Mammary epithelial cell (primary cell): ENCODE results near the gene LRRC17.

Experiments
- CTCF ChIP-seq, 2 donors: IDR thresholded peaks in 1 of 2; conservative IDR thresholded peaks in 1 of 2; 2 replicates each; pipeline ENCODE4 v1.5.1; 2011 to 2012; ENCODE audit warnings: inconsistent platforms in 2 of 2, low read length in 2 of 2, mild to moderate bottlenecking in 2 of 2, control low read depth in 1 of 2, low read depth in 1 of 2; ENCODE audit not compliant: insufficient read depth in 1 of 2; ENCODE audit errors: extremely low read depth in 1 of 2
- EZH2 ChIP-seq: IDR thresholded peaks from 2 replicates; pipeline ENCODE4 v1.6.1; 2012; ENCODE audit warnings: low read length, inconsistent platforms, borderline replicate concordance

GRCh38 chr7:102918845-102919244, 6.0 kb downstream of the LRRC17 start:
- no peak for TF ChIP-seq CTCF (conservative IDR thresholded peaks at IDR 0.05 in 1 of 2, IDR thresholded peaks at IDR 0.05 in 1 of 2; ENCODE audit: extremely low read depth in 1 of 2, insufficient read depth in 1 of 2, low read depth in 1 of 2, low read length in 2 of 2)
- no peak for TF ChIP-seq EZH2
